ENCODE data around the gene RPL9.
"Not testable (repeated sequence)": the region's sequence is repeated elsewhere in the genome, so short reads cannot be mapped to it uniquely, and the experiment has no call there.

RPL9 gene

GRCh38 chr4:39422247-39422646 lies 36.5 kb downstream of the RPL9 start:
- no peak for DNase-seq

- DNase-seq = no peak
Observed at GRCh38 chr4:39415678-39416283, 42.9 kb downstream of the RPL9 start.

- DNase-seq = not testable (repeated sequence)
Observed at GRCh38 chr4:39411561-39411960, 47.2 kb downstream of the RPL9 start.

DNA sequence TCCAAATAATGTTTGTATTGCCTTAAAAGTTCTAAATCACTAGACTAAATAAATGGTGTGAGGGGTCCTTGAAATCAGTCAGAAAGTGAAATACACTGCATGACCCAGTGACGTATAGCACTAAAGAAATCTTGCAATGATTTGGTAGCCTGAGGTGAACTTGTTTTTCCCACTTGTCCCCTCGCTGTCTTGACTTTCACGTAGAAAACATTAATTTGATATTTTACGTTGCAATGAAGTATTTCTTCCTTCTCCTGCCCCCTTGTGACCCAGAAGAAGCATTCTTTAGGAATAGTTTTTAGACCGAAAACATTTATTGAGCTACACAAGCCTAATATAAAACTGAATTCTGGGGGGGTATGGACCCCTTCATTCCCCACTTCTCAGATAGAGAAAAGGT lies 48.3 kb downstream of the RPL9 start:
- DNase-seq = no peak

GRCh38 chr4:39407584-39407885 lies 51.2 kb downstream of the RPL9 start:
- no peak for DNase-seq

GRCh38 chr4:39406763-39407583 lies 51.7 kb downstream of the RPL9 start, which contains the start of gene KLB:
TSS of gene KLB (plus strand) at chr4:39406930. CDS start at chr4:39406950, 20 bp downstream.
- no peak for DNase-seq
